ENCODE data around the gene OR2AT4.
"Not testable (repeated sequence)": the region's sequence is repeated elsewhere in the genome, so short reads cannot be mapped to it uniquely, and the experiment has no call there.

The OR2AT4 gene

DNA sequence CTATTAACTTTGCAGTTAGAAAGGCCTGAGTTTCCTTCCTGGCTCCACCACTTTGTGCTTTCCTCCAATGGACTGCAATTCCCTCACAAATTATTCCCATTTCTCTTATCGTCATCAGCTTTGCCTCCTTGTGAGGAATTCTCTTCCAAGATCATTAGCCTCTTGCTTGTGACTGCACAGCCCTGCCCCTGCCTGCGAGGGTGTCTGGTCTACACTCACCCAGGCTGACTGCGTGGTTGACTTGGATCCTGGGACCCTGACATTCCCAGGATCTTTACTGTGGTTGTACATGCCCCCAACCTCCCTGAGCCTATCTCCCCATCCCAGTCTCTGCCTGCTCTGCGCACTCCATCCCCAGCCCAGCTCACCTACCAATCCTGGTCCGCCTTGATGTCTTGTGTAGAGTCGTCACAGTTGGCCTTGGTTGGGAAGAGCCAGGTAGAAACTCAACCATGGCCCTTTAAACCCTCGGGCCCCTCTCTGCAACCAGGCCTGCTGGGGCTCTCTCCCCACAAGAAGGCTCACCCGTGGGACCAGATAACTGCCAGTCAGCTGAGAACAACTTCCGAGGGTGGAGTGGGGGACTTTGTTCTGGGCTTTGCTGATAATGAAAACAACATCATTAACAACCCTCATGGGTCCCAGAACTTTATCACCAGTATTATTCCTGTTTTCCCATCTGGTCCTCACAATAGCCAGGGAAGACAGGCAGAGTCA lies at the start of gene OR2AT4:
TSS of gene OR2AT4 (minus strand) at position 421 of the 717 bp plus-strand sequence.
- DNase-seq (ENCODE audit: low spot score) = no peak

DNA sequence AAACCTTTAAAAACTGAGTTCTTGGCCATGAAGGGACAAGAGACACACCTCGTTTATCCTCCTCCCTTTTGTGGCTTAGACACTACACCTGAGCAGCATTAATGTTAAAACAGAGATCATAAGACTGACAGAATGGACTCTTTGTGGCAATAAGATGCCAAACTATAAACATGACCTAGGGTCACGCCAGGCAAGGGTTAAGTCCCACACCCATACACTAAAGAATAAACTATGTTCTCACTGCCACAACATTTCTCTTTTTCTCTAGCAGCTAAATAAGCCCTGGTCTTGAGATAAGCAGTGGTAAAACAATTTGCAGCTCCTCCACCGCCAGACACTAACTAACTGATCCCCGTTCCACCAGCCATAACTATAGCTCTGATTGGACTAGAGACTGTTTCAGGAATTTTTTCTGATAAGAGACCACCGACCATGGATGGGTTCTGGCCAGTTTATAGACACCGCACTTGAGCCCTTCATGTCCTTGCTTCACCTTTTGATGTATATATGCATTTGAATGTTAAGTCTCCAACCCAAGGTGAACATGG lies 49.4 kb upstream of the OR2AT4 start:
- no peak for DNase-seq (ENCODE audit: low spot score)

DNA sequence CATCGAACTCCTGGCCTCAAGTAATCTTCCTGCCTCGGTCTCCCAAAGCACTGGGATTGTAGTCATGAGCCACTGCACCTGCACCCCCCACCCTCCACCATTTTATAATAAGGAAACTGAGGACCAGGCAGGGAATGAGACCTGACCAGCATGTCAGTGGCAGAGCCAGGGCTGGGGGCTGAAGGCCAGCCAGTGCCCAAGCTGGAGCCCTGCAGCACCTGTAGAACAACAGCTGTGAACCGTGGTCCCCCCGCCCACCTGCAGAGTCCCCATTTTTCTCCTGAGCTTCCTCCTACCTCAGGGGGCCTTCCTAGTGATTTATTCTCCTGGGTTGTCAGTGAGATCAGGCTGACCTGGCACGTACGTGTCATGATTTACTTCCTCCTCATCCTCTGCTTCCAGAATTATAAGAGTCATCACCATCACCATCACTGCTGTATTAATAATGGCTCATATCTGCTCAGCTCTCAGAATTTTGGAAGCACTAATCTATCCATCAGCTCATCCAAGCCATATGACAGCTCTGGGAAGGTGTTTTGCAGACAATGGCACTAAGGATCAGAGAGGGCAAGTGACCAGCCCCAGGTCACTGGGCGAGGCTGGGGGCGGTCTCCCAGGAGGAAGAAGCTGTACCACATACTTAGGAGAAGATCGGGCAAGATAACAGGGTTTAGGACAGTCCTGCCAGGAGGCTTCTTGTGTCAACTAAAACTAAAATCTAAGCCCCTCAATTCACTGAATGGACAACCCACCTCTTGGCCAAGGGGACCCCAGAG lies 48.7 kb upstream of the OR2AT4 start:
- DNase-seq (ENCODE audit: low spot score) = no peak

DNA sequence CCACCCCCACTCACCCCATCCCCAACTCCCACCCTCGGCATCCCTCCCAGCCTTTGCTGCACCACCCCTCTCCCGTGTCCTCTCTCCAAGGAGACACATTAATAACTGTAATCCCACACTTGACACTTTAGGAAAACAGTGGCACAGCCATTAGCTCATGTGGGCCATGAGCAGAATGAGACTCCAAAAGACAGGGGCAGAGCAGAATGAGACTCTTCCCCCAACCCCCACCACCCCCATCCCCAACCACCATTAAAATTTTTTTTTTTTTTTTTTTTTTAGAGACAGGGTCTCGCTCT lies 48.0 kb upstream of the OR2AT4 start:
- DNase-seq (ENCODE audit: low spot score) = no peak

DNA sequence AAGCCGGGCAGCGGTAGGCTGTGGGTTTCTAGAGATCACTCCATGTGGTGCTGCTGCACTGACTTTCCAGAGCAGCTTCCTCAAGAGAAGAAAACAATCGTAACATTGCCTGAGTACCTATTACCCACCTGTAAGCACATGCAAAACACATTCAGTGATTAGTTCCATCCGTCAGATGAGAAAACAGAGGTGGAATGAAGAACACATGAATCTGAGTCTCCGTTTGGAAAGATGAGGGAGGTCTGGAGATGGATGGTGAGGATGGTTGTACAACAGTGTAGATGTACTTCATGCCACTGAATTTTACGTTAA lies 46.7 kb upstream of the OR2AT4 start:
- DNase-seq (ENCODE audit: low spot score) = no peak

DNA sequence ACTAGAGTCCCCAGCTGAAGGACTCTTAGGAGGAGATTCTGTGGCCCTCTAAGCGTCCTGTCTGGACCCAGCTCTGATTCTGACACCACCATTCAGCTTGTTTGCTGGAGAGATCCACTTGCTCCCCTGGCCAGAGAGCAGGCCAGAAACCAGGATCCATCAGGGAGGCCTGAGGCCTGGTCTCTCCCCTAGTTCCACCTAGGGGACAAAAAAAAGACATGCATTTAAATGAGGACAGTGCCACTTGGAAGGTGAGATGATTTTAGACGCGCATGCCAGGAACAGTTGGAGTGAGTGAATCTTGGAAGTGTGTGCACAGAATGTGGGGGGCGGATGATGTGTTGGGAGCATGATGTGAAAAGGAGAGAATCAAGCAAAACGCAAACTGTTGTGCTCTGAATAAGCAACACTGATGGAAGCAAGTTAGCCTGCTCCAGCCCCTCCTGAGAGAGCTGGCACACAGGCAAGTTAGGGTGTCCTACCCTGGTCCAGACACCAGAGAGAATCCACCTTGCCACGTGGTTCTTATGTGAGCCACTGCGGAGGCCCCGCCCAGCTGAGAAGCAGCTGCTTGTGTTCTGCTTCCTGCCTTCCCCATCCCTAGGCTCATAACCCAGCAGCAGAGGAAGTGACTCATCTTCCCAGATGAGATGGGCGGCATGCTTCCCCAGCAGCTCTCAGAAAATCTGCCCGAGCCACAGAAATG lies 46.2 kb upstream of the OR2AT4 start:
- peak; percentile 88 for DNase-seq (ENCODE audit: low spot score)

DNA sequence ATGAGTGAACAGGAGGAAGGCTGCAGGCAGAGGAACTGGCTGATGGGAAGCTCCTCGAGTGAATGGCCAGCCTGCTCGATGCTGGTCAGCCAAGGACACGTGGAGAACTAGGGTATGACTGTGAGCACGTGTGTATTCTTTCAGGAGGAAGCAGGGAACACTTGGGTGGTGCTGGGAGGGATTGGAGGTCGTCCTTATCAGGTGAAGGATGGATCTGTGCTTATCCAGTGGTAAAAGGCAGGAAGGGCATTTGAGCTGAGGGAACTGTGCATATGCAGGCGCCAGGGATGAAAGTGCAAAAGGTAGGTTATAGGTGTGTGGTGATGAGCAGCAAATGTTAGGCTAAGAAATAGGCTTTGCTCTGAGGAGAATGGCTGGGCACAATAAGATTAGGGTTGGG lies 44.5 kb upstream of the OR2AT4 start:
- DNase-seq (ENCODE audit: low spot score) = no peak

DNA sequence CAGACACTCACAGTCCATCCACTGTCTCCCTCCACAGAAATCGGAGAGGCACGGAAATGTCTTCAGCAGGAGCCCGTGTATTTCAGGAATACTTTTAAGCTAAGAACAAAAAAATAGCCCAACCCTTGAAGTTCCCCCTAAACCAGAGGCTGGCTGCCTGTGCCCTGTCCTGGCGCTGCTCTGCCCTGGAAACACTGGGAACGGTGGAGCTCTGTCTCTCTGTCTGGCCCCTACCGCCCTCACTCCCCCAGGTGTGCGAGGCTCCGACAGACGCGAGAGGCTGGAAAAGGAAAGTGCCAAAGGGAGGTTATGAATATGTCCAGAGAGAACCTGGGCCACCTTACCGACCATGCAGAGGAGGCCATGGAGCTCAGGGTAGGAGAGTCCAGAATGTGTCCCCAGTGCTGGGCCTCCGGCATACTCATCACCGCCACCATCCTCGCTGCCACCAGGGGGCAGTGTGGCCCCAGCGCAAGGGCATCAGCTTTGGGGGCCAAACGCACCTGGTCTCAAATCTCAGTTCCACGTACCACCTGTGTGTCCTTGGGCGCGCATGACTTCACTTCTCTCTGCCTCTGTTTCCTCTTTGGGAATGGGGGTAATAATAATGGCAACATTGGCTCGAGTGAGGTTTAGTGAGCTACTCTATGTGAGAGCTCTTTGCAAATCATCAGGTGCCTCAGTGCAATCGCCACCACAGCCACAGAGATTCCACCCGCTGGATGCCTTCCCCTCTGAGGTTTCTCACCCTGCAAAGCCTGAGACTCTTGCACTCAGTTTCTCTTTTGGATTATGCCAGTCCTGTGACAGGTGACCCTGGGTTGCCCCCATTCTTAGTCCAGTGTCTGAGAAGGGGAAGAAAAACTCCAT lies 43.8 kb upstream of the OR2AT4 start:
- DNase-seq (ENCODE audit: low spot score) = peak; percentile 55

DNA sequence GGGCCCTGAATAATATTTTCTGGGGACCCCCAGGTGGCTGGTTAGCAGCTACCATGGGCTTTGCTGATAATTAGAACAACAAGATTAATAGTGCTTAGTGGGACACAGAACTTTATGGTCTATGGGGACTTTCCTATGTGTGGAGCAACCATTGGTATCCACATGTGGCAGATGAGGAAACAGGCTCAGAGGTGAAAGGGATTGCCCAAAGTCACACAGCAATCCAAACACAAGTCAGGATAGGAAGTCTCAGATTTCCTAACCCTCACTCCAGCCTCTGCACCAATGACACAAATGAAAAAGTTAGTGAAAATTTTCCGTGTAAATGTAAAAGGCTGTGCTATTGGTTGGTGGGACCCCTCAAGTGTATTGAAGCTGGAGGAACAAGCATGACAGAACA lies 39.0 kb upstream of the OR2AT4 start:
- DNase-seq (ENCODE audit: low spot score) = no peak

DNA sequence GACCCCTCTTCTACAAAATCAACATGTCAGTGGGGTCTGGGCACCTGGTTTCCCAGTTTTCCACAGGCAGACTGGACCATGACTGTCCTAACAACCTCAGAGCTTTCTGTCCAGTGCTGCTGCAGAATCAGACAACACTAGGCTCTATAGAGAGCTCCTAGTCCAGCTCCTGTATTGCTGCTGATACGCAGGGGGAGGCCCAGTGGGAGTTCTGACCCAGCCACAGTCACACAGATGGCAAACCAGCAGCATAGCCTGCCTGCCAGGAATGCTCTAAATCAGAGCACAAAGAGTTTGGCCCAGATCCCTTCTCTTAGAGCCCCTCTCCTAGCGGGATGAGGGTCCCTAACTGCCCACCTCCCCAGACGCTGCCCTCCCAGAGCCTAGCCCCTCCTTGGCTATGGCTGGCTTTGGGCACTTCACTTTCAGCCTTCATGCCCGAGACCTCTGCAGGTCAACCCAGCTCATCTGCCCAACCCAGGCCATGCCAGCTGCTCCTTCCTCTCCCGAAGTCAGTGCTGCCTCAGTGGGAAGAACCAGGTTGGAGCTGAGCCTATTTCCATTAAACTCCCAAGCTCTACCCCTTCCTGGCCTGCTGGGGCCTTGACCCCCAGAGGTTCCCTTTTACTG lies 38.5 kb upstream of the OR2AT4 start:
- no peak for DNase-seq (ENCODE audit: low spot score)

DNA sequence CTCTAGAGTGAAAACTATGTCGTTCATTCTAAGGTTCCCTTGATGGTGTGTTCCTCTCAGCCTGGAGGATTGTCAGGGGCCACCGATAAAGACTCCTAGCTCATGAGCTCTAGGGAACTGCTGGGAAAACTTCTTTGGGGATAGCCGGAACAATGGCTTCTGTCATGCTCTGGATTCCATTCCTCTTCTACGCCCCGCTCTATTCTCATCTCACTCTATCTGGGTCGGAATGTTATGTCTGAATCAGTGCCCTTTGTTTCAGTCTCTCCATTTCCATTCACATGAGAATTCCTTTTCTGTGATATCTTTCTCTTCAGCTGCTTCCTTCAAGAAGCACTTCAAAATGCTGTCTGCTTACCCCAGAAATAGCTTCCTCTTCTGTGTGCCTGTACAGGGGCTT lies 37.3 kb upstream of the OR2AT4 start:
- no peak for DNase-seq (ENCODE audit: low spot score)

DNA sequence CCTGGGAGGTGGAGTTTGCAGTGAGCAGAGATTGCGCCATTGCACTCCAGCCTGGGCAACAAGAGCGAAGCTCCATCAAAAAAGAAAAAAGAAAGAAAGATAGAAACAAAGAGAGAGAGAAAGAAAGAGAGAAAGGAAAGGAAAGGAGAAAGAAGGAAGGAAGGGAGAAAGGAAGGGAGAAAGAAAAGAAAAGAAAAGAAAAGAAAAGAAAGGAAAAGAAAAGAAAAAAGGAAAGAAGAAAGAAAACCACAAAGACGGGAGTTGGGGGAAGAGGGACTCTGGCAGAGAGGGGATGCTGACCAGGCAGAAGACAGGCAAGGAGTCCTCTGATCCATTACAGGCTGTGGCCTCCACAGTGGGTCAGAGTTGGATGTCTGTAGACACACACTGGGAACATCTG lies 35.4 kb upstream of the OR2AT4 start:
- DNase-seq (ENCODE audit: low spot score) = no peak

DNA sequence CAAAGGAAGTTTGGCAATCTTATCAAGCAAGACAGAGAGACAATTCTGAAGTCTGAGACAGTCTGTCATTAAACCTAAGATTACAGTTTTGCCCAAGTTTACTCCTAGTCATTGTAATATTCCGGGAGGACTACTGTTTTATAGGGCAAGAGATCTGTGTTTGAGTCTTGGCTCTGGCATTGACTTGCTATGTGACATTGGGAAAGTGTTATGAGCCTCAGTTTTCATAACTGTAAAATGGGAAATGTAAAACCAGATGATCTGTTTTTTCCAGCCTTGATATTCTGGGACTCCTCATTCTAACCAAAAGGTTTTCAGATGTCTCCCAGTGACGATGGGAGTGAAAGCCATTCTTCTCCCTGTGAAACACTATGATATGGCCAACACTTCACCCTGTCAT lies 29.9 kb upstream of the OR2AT4 start:
- no peak for DNase-seq (ENCODE audit: low spot score)

DNA sequence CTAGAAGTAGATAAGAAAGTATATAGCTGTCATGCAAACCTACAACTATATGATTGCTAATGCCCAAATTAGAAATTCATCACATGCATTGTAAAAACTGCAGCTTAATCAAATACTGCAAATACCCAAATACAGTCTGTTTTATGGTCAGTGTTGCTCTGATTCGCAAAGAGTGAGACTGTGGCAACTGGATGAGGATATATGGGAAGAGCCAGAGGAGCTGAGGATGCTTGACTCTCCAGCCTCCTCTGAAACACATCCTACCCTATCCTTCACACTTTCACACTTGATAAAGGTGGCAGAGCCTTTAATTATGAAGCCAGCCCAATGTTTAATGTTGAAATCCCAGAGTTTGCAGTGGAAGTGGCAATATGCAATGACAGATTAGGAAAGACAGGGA lies 21.9 kb upstream of the OR2AT4 start:
- no peak for DNase-seq (ENCODE audit: low spot score)

DNA sequence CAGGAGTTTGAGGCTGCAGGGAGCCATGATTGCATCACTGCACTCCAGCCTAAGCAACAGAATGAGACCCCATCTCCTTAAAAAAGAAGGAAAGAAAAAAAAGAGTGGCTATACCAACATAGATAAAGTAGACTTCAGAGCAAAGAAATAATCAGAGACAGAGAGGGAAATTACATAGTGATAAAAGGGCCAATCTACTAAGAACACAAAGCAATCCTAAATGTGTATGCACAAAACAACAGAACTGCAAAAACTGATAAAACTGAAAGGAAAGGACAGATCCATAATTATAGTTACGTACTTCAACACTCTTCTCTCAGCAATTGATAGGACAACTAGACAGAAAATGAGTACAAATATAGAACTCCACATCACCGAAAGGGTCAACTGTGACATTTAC lies 17.8 kb upstream of the OR2AT4 start:
- no peak for DNase-seq (ENCODE audit: low spot score)

DNA sequence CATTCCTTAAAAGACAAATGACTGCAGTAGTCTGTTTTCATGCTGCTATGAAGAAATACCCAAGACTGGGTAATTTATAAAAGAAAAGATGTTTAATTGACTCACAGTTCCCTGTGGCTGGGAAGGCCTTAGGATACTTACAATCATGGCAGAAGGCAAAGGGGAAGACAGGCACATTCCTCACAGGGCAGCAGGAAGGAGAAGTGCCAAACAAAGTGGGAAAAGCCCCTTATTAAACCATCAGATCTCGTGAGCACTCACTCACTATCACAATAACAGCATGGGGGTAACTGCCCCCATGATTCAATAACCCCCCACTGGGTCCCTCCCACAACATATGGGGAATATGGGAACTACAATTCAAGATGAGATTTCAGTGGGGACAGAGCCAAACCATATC lies 16.4 kb upstream of the OR2AT4 start:
- DNase-seq (ENCODE audit: low spot score) = no peak

DNA sequence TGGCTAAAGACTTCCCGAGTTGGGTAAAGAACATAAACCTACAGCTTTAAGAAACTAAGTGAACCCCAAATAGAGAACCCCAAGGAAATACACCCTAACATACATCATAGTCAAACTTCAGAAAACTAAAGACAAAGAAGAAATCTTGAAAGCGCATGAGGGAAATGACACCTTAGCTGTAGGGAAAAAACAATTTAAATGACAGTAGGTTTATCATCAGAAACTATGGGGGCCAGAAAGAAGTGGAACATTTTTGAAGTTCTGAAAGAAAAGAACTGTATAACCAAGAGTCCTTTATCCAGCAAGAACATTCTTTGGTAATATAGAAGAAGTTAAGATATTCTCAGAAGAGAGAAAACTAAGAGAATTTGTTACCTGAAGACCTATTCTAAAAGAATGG lies 15.5 kb upstream of the OR2AT4 start:
- DNase-seq (ENCODE audit: low spot score) = no peak

DNA sequence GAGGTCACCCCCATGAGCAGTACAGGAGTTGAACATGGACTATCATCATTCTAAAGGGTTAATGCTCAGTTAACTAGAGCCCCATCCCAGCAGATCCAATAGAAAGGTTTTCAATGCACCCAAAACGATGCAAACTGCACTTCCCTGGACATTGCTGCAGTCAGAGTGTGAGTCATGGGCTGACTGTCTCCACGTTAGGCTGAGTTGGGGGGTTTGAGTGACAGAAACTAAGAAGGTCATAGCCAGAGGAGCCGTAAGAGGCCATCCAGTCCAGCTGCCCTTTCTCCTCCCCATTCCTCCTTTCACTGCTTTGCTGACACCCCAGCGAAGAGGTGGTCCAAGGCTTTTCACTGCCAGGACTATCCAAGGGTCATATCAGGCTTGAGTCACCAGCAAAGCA lies 10.5 kb upstream of the OR2AT4 start:
- DNase-seq (ENCODE audit: low spot score) = no peak

DNA sequence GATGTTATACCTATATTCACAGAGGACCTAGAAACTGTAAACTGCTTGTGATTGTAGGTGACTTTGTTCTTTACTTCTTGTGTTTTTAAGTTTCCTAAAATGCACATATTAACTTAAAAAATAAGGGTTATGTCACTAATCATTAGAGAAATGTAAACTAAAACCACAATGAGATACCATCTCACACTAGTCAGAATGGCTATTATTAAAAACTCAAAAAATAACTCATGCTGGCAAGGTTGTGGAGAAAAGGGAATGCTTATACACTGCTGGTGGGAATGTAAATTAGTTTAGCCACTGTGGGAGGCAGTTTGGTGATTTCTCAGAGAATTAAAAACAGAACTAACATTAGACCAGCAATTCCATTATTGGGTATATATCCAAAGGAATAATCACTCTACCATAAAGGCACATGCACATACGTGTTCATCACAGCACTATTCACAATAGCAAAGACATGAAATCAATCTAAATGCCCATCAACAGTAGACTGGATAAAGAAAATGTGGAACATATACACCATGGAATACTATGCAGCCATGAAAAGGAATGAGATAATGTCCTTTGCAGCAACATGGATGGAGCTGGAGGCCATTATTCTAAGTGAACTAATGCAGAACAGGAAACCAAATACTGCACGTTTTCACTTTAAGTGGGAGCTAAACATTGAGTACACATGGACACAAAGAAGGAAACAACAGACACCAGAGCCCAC lies 9.4 kb upstream of the OR2AT4 start:
- not testable (repeated sequence) for DNase-seq (ENCODE audit: low spot score)

DNA sequence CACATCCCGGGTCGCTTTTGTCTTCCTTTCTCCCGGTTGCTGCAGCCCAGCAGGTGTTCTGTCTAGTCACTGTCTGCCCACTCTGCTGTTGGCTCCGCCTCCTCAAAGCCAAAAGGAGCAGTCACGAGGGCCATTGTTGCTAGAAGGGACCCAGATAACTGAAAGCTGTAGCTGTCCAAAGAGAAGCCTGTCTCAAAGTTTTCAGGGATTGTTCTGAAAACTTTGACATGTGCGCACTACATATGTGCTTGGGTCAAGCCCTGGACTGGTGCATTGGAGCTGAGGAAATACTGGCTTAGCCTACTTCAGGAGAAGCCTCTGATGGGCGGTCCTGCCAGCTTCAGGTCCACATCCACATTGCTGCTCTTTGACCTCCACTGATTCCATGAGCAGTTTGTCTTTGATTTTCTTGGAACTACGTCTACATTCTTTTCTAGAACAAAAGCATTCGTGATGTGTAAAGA lies 8.8 kb upstream of the OR2AT4 start:
- no peak for DNase-seq (ENCODE audit: low spot score)
